Omental fat pad (tissue), 4 donors: ENCODE results near the gene IGSF21. TPM values are rescaled to one million over a fixed set of nuclear protein-coding genes. Genes with fewer than 3 reads are reported as not detected.

Experiments used
- ATAC-seq: fragments of 150-250 bp; one replicate; pipeline ENCODE4 v1.9.1; 2016; ENCODE audit warnings: mild to moderate bottlenecking, moderate library complexity; ENCODE audit not compliant: low FRiP score
- DNase-seq: peaks from one replicate; pipeline ENCODE4 v3.0.0-alpha.2; 2019; ENCODE audit warnings: low spot score
- total RNA-seq, 4 donors: library from RNA; depleted of rRNA; stranded (reverse); fragments of >200 nt; gene quantifications; one replicate each; pipeline ENCODE4 v1.1.0, GENCODE V29; 2016
- TF ChIP-seq, protein P1 (sequence below), 3 donors: fragments of 450-650 bp; IDR thresholded peaks; one replicate each; pipeline ENCODE4 v1.5.1; 2016 to 2017; ENCODE audit warnings: antibody characterized with exemption in 3 of 3, mild to moderate bottlenecking in 3 of 3, moderate library complexity in 2 of 3

Gene IGSF21
- total RNA-seq, 4 donors from 2014 or later, result 0.56 to 7.8 (median 7.4) TPM; not detected in 1

DNA sequence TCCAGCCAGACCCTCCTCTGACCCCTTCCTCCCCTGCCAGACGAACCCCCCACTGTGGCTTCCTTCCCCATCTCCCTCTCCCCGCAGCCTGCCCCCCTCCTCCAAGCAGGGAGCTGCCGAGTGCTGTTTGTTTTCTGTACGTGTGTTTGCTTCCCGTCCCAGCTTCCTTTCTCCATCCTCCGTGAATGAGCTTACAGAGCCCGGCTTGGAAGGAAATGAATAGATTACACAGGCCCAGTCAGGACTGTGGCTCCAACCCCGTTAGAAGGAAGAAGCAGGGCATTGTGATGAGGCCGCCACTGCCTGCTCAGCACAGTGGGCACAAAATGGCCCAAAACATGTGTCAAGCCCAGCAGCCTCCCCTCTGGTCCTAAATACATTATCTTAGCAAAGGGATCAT is 123.2 kb downstream of the IGSF21 start:
- no peak for ATAC-seq
- TF ChIP-seq, protein P1, sequence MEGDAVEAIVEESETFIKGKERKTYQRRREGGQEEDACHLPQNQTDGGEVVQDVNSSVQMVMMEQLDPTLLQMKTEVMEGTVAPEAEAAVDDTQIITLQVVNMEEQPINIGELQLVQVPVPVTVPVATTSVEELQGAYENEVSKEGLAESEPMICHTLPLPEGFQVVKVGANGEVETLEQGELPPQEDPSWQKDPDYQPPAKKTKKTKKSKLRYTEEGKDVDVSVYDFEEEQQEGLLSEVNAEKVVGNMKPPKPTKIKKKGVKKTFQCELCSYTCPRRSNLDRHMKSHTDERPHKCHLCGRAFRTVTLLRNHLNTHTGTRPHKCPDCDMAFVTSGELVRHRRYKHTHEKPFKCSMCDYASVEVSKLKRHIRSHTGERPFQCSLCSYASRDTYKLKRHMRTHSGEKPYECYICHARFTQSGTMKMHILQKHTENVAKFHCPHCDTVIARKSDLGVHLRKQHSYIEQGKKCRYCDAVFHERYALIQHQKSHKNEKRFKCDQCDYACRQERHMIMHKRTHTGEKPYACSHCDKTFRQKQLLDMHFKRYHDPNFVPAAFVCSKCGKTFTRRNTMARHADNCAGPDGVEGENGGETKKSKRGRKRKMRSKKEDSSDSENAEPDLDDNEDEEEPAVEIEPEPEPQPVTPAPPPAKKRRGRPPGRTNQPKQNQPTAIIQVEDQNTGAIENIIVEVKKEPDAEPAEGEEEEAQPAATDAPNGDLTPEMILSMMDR (IDR thresholded peaks at IDR 0.05), result no peak
- no peak for DNase-seq

DNA sequence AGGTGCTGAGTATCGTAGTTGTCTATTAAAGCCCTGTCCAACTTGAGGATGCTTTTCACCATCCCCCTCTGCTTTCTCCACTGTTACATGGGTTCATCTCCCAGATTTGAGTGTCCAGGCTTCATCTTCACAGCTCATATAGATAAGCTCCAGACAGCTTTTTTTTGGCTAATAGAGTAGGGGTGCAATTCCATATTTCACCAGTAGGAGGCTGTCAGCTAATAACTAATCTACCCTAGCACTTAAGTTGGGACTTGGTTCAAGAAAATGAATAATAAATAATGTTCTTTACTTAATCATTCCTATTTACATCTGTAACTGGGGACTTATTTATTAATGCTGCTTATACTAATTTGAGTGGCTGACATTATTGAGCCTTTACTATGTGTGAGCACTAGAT is 124.5 kb downstream of the IGSF21 start:
- DNase-seq (no peak), ATAC-seq (no peak)
- TF ChIP-seq, protein P1 (IDR thresholded peaks at IDR 0.05), result no peak

DNA sequence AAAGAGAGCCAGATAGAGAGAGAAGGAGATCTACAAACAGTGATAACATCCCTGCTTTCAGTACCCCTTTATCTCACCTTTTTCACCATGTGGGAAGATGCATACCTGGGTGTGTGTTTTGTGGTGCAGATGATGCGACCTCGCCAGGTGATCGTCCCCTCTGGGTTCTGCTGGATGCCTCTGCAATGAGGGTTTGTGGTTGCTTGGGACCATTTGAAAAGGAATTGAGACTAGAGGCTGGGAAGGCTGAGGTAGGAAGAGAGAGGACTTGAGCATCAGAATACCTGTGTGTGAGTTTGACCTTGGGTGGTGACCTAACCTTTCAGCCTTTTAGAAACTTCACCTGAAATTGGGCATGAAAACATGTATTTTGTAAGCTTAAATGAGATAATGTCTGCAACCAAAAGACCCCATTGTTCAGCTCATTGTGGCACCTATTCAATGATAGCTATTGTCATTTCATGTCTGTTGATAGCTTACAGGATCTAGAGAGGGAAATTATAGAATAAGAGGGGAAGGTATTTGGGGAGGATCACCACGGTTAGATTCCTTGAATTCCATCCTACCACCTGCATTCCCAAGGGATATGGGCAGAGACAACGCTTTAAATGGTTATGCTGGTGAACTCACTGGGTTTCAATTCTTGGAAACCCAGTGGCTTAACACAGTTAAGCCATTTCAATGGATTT is 125.7 kb downstream of the IGSF21 start:
- no peak for DNase-seq
- ATAC-seq, result no peak
- TF ChIP-seq, protein P1 (IDR thresholded peaks at IDR 0.05), result no peak

DNA sequence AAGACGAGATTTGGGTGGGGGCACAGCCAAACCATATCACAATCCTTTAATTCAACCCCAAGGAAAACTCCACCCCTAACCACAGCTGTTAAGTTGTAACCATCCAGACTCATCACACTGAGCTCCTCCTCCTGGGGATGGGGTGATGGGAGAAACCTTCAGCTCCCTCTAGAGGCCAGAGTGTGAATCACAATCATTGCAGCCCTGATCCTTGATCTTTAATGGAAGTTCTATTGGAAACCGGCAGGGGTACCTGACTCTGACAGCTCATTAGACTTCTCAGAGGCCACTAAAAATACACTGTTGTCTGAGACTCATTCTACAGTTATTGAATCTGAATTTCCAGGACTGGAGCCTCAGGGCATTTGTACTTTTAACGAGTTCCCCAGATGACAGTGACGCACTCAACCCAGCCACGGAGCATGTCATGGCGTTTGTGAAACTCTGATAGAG is 127.2 kb downstream of the IGSF21 start:
- ATAC-seq (no peak), DNase-seq (no peak)
- TF ChIP-seq, protein P1 (IDR thresholded peaks at IDR 0.05), result no peak

DNA sequence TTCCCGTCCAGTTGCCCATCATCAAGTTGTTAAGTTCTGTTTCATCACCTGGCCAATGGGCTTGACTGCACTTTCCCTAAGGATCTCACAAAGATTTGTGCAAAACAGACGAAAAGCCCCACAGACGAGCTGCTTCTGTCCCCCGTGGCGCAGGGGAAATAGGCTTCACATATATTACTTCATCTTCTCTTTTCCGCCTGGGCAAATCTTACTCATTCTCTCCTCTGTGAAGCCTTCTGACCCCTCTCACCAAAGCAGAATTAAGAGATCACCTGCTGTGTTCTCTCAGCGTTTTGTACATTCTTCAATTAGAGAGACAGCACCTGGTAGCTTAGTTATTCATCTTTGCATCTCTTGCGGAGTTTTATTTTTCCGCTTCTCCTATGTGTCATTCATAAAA is 129.8 kb downstream of the IGSF21 start:
- DNase-seq, result no peak
- no peak for ATAC-seq
- TF ChIP-seq, protein P1 (IDR thresholded peaks at IDR 0.05), result no peak

DNA sequence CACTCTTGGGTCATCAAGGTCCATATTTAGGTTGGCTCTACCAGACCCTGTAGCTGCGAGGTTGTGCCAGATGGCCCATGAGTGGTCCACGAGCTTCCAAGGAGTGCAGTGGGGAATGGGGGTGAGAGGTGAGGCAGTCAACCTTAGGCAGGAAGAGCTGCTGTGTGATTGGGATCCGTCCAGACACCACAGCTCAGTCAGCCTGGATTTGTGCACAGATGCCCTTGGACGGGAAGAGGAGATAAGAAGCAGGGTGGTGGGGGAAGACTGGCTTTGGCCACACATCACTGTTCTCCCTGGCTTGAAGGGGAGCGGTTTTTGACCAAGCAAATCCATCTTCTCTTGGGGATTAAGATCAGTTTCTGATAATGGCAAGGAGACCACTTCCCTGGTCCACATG is 130.6 kb downstream of the IGSF21 start:
- no peak for DNase-seq
- ATAC-seq, result no peak
- TF ChIP-seq, protein P1 (IDR thresholded peaks at IDR 0.05), result no peak

DNA sequence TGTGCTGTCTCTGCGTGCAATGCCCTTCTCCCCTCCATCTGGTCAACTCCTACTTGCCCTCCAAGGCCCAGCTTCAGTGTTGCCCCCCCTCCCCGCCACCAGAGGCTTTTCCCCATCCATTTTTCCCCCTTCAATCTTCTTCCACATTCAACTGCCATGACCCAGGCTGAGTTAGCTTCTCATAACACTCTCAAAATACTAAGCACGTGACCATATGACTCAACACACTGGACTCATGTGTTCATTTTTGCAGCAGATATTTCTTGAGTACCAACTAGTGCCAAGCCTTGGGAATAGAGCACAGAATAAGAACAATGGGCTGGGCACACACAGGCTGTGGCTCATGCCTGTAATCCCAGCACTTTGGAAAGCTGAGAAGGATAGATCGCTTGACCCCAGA is 132.1 kb downstream of the IGSF21 start:
- ATAC-seq (no peak), DNase-seq (no peak)
- TF ChIP-seq, protein P1 (IDR thresholded peaks at IDR 0.05), result no peak
